ENCODE measurements around the gene S1PR5. TPM values are rescaled to one million over a fixed set of nuclear protein-coding genes. Genes with fewer than 3 reads are reported as not detected.

S1PR5 gene
- total RNA-seq, 1 experiment from 2014 or later, result 0.41 TPM

- POLR2A ChIA-PET (ENCODE audit: low non-redundant PET), result no interaction called here
Measured at GRCh38 chr19:10523135-10523636, 5.9 kb upstream of the S1PR5 start.

GRCh38 chr19:10521461-10522171 lies 4.4 kb upstream of the S1PR5 start:
- no peak overlapping the region for H3K4me3 ChIP-seq (ENCODE audit: low read depth, low read length, poor library complexity, severe bottlenecking)
- no peaks in the 10 kb centered on the region for H3K36me3 ChIP-seq (ENCODE audit: insufficient read depth, low read length, poor library complexity, severe bottlenecking)
- H3K27me3 ChIP-seq (replicated peaks; ENCODE audit: insufficient read depth, low read depth, low read length, poor library complexity), result no peaks in the 10 kb centered on the region
- intact Hi-C loops (cut with micrococcal nuclease; ENCODE audit: unreplicated experiment), result no loop called here
- TF ChIP-seq CTCF (conservative IDR thresholded peaks at IDR 0.05; ENCODE audit: low read depth, low read length) (no peak), EZH2 (IDR thresholded peaks at IDR 0.05; ENCODE audit: borderline replicate concordance, low read depth, low read length, poor library complexity, severe bottlenecking) (no peak)
- no peak for DNase-seq (ENCODE audit: low spot score)
- H3K27ac ChIP-seq (ENCODE audit: low read depth, low read length, poor library complexity, severe bottlenecking), result no peak overlapping the region
- H3K9me3 ChIP-seq (ENCODE audit: low read depth, low read length, poor library complexity, severe bottlenecking), result no peaks in the 10 kb centered on the region
- ChIA-PET POLR2A (ENCODE audit: low non-redundant PET) (no interaction called here), CTCF (interaction anchor here (0.6 kb wide), 2 partner anchors 30 to 118 kb away, joined by 5 to 6 read pairs; no protein-coding TSS in a partner anchor)
- H3K4me1 ChIP-seq (ENCODE audit: insufficient read depth, low read length, poor library complexity, severe bottlenecking), result no peaks in the 10 kb centered on the region
- no TSS peak for BruUV-seq (replicated peaks)

More at GRCh38 chr19:10523135-10523636, 5.9 kb upstream of the S1PR5 start:
- Histone ChIP-seq H3K27me3 (replicated peaks; ENCODE audit: insufficient read depth, low read depth, low read length, poor library complexity) (no peaks in the 10 kb centered on the region), H3K27ac (ENCODE audit: low read depth, low read length, poor library complexity, severe bottlenecking) (no peak overlapping the region), H3K36me3 (ENCODE audit: insufficient read depth, low read length, poor library complexity, severe bottlenecking) (no peaks in the 10 kb centered on the region), H3K4me3 (ENCODE audit: low read depth, low read length, poor library complexity, severe bottlenecking) (no peak overlapping the region), H3K4me1 (ENCODE audit: insufficient read depth, low read length, poor library complexity, severe bottlenecking) (no peaks in the 10 kb centered on the region), H3K9me3 (ENCODE audit: low read depth, low read length, poor library complexity, severe bottlenecking) (no peaks in the 10 kb centered on the region)
- intact Hi-C loops (cut with micrococcal nuclease; ENCODE audit: unreplicated experiment), result no loop called here
- TF ChIP-seq CTCF (conservative IDR thresholded peaks at IDR 0.05; ENCODE audit: low read depth, low read length) (no peak), EZH2 (IDR thresholded peaks at IDR 0.05; ENCODE audit: borderline replicate concordance, low read depth, low read length, poor library complexity, severe bottlenecking) (no peak)
- no TSS peak for BruUV-seq (replicated peaks)
- no peak for DNase-seq (ENCODE audit: low spot score)
- CTCF ChIA-PET, result interaction anchor here (0.6 kb wide), 1 partner anchor 43 kb away, joined by 4 read pairs; the partner anchor contains the start of gene KRI1

GRCh38 chr19:10520652-10521318 lies 3.5 kb upstream of the S1PR5 start:
- no peaks in the 10 kb centered on the region for H3K4me1 ChIP-seq (ENCODE audit: insufficient read depth, low read length, poor library complexity, severe bottlenecking)
- BruUV-seq (replicated peaks), result no TSS peak
- no peaks in the 10 kb centered on the region for H3K9me3 ChIP-seq (ENCODE audit: low read depth, low read length, poor library complexity, severe bottlenecking)
- ChIA-PET CTCF (interaction anchor here (0.6 kb wide), 1 partner anchor 31 kb away, joined by 5 read pairs; no protein-coding TSS in a partner anchor), POLR2A (ENCODE audit: low non-redundant PET) (interaction anchor here (0.7 kb wide), 1 partner anchor 209 kb away, joined by 6 read pairs; no protein-coding TSS in a partner anchor)
- H3K36me3 ChIP-seq (ENCODE audit: insufficient read depth, low read length, poor library complexity, severe bottlenecking), result no peaks in the 10 kb centered on the region
- no peaks in the 10 kb centered on the region for H3K27me3 ChIP-seq (replicated peaks; ENCODE audit: insufficient read depth, low read depth, low read length, poor library complexity)
- TF ChIP-seq CTCF (conservative IDR thresholded peaks at IDR 0.05; ENCODE audit: low read depth, low read length) (no peak), EZH2 (IDR thresholded peaks at IDR 0.05; ENCODE audit: borderline replicate concordance, low read depth, low read length, poor library complexity, severe bottlenecking) (no peak)
- H3K4me3 ChIP-seq (ENCODE audit: low read depth, low read length, poor library complexity, severe bottlenecking), result no peak overlapping the region
- H3K27ac ChIP-seq (ENCODE audit: low read depth, low read length, poor library complexity, severe bottlenecking), result no peak overlapping the region
- DNase-seq (ENCODE audit: low spot score), result no peak
- intact Hi-C loops (cut with micrococcal nuclease; ENCODE audit: unreplicated experiment), result no loop called here

Measured in A673 (cell line).